SK-N-SH treated with all-trans-retinoic acid at 6 μM for 48 hours (cell line): Measurements from ENCODE around the gene FAF1.

Experiments used
- ATAC-seq: fragments of 200-7000 bp; cut with Tn5 transposase; 3 replicates; pipeline ENCODE4 v1.9.1; 2020; ENCODE audit warnings: mild to moderate bottlenecking, moderate library complexity
- ARNTL ChIP-seq: fragments of 450-650 bp; formaldehyde crosslinking; IDR thresholded peaks from 2 replicates; pipeline ENCODE4 v1.5.0; 2020; ENCODE audit warnings: low read depth, mild to moderate bottlenecking, moderate library complexity, borderline replicate concordance
- BACH2 ChIP-seq: fragments of 250-450 bp; sonication (Bioruptor Pico); IDR thresholded peaks from 2 replicates; pipeline ENCODE4 v1.9.0; 2021; ENCODE audit warnings: mild to moderate bottlenecking, borderline replicate concordance
- CREB5 ChIP-seq: fragments of 250-450 bp; sonication (Bioruptor Pico); IDR thresholded peaks from 2 replicates; pipeline ENCODE4 v1.5.1; 2020; ENCODE audit warnings: low read depth, mild to moderate bottlenecking, moderate library complexity
- CSDC2 ChIP-seq: fragments of 250-450 bp; sonication (Bioruptor Pico); IDR thresholded peaks from 2 replicates; pipeline ENCODE4 v1.5.0; 2020; ENCODE audit warnings: mild to moderate bottlenecking, moderate library complexity
- CSRNP3 ChIP-seq: fragments of 250-450 bp; sonication (Bioruptor Pico); IDR thresholded peaks from 2 replicates; pipeline ENCODE4 v1.5.1; 2021; ENCODE audit warnings: mild to moderate bottlenecking, moderate library complexity
- ESRRG ChIP-seq: fragments of 250-450 bp; sonication (Bioruptor Pico); IDR thresholded peaks from 2 replicates; pipeline ENCODE4 v1.6.1; 2021; ENCODE audit warnings: mild to moderate bottlenecking
- GLIS3 ChIP-seq: fragments of 250-450 bp; sonication (Bioruptor Pico); IDR thresholded peaks from 2 replicates; pipeline ENCODE4 v1.5.0; 2020; ENCODE audit warnings: mild to moderate bottlenecking, moderate library complexity
- ISL1 ChIP-seq: fragments of 250-450 bp; sonication (Bioruptor Pico); IDR thresholded peaks from 2 replicates; pipeline ENCODE4 v2.1.2; 2022; ENCODE audit warnings: mild to moderate bottlenecking, moderate library complexity
- OSR1 ChIP-seq: fragments of 250-450 bp; sonication (Bioruptor Pico); IDR thresholded peaks from 2 replicates; pipeline ENCODE4 v1.8.0; 2022; ENCODE audit warnings: moderate library complexity, mild to moderate bottlenecking, inconsistent platforms
- PPARA ChIP-seq: fragments of 250-450 bp; sonication (Bioruptor Pico); IDR thresholded peaks from 2 replicates; pipeline ENCODE4 v1.5.0; 2020; ENCODE audit warnings: mild to moderate bottlenecking, borderline replicate concordance
- RARB ChIP-seq: fragments of 250-450 bp; sonication (Bioruptor Pico); IDR thresholded peaks from 2 replicates; pipeline ENCODE4 v1.8.0; 2021; ENCODE audit warnings: mild to moderate bottlenecking, moderate library complexity
- SNAI2 ChIP-seq: fragments of 250-450 bp; sonication (Bioruptor Pico); IDR thresholded peaks from 2 replicates; pipeline ENCODE4 v1.5.0; 2020; ENCODE audit warnings: mild to moderate bottlenecking, moderate library complexity
- TCF4 ChIP-seq: fragments of 250-450 bp; sonication (Bioruptor Pico); IDR thresholded peaks from 2 replicates; pipeline ENCODE4 v1.8.0; 2021; ENCODE audit warnings: mild to moderate bottlenecking, moderate library complexity, borderline replicate concordance
- TOX ChIP-seq: fragments of 250-450 bp; sonication (Bioruptor Pico); IDR thresholded peaks from 2 replicates; pipeline ENCODE4 v1.8.0; 2021; ENCODE audit warnings: mild to moderate bottlenecking, moderate library complexity, borderline replicate concordance
- ZC3H10 ChIP-seq: fragments of 250-450 bp; sonication (Bioruptor Pico); IDR thresholded peaks from 2 replicates; pipeline ENCODE4 v1.5.1; 2021; ENCODE audit warnings: mild to moderate bottlenecking, moderate library complexity
- ZFP3 ChIP-seq: fragments of 250-450 bp; sonication (Bioruptor Pico); IDR thresholded peaks from 2 replicates; pipeline ENCODE4 v1.5.0; 2020; ENCODE audit warnings: mild to moderate bottlenecking, moderate library complexity
- ZFP30 ChIP-seq: fragments of 450-650 bp; formaldehyde crosslinking; IDR thresholded peaks from 2 replicates; pipeline ENCODE4 v1.5.0; 2022; ENCODE audit warnings: mild to moderate bottlenecking, moderate library complexity
- ZNF565 ChIP-seq: fragments of 450-650 bp; formaldehyde crosslinking; conservative IDR thresholded peaks from 2 replicates; pipeline ENCODE4 v1.5.0; 2020; ENCODE audit warnings: low read depth, mild to moderate bottlenecking, moderate library complexity
- ZNF70 ChIP-seq: fragments of 450-650 bp; formaldehyde crosslinking; IDR thresholded peaks from 2 replicates; pipeline ENCODE4 v1.5.0; 2020; ENCODE audit warnings: mild to moderate bottlenecking, moderate library complexity
- ZNF8 ChIP-seq: fragments of 450-650 bp; formaldehyde crosslinking; IDR thresholded peaks from 2 replicates; pipeline ENCODE4 v1.5.0; 2020; ENCODE audit warnings: mild to moderate bottlenecking, moderate library complexity
- TF ChIP-seq, protein P1 (sequence below): fragments of 250-450 bp; sonication (Bioruptor Pico); IDR thresholded peaks from 2 replicates; pipeline ENCODE4 v1.8.0; 2020; ENCODE audit warnings: mild to moderate bottlenecking, moderate library complexity, borderline replicate concordance
- TF ChIP-seq, protein P2 (sequence below): fragments of 250-450 bp; sonication (Bioruptor Pico); IDR thresholded peaks from 2 replicates; pipeline ENCODE4 v1.8.0; 2021; ENCODE audit warnings: low read depth, mild to moderate bottlenecking, moderate library complexity, borderline replicate concordance
- TF ChIP-seq, protein P3 (sequence below): fragments of 250-450 bp; sonication (Bioruptor Pico); IDR thresholded peaks from 2 replicates; pipeline ENCODE4 v1.5.0; 2020; ENCODE audit warnings: mild to moderate bottlenecking, moderate library complexity

FAF1 gene

GRCh38 chr1:50603274-50604271 is 356.5 kb downstream of the FAF1 start:
- TF ChIP-seq CSRNP3 (CRISPR knock-in tag): no peak
- TF ChIP-seq ZNF8: no peak
- TF ChIP-seq ISL1 (CRISPR knock-in tag): peak; percentile 74
- TF ChIP-seq BACH2 (CRISPR knock-in tag): no peak
- no peak for TF ChIP-seq ZNF565 (CRISPR knock-in tag)
- no peak for TF ChIP-seq ZNF70 (CRISPR knock-in tag)
- TF ChIP-seq PPARA (CRISPR knock-in tag): no peak
- TF ChIP-seq, protein P1, sequence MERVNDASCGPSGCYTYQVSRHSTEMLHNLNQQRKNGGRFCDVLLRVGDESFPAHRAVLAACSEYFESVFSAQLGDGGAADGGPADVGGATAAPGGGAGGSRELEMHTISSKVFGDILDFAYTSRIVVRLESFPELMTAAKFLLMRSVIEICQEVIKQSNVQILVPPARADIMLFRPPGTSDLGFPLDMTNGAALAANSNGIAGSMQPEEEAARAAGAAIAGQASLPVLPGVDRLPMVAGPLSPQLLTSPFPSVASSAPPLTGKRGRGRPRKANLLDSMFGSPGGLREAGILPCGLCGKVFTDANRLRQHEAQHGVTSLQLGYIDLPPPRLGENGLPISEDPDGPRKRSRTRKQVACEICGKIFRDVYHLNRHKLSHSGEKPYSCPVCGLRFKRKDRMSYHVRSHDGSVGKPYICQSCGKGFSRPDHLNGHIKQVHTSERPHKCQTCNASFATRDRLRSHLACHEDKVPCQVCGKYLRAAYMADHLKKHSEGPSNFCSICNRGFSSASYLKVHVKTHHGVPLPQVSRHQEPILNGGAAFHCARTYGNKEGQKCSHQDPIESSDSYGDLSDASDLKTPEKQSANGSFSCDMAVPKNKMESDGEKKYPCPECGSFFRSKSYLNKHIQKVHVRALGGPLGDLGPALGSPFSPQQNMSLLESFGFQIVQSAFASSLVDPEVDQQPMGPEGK (CRISPR knock-in tag): 0 out of 2 replicates have a peak, but pooled peaks have one; percentile 13
- no peak for TF ChIP-seq ARNTL (CRISPR knock-in tag)
- no peak for TF ChIP-seq ZFP30 (CRISPR knock-in tag)
- no peak for TF ChIP-seq RARB
- TF ChIP-seq ZC3H10: peak; percentile 81; the same call in 1 of the 2 replicates
- TF ChIP-seq TCF4 (CRISPR knock-in tag): no peak
- TF ChIP-seq, protein P2, sequence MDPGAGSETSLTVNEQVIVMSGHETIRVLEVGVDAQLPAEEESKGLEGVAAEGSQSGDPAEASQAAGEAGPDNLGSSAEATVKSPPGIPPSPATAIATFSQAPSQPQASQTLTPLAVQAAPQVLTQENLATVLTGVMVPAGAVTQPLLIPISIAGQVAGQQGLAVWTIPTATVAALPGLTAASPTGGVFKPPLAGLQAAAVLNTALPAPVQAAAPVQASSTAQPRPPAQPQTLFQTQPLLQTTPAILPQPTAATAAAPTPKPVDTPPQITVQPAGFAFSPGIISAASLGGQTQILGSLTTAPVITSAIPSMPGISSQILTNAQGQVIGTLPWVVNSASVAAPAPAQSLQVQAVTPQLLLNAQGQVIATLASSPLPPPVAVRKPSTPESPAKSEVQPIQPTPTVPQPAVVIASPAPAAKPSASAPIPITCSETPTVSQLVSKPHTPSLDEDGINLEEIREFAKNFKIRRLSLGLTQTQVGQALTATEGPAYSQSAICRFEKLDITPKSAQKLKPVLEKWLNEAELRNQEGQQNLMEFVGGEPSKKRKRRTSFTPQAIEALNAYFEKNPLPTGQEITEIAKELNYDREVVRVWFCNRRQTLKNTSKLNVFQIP (CRISPR knock-in tag): no peak
- no peak for TF ChIP-seq OSR1 (CRISPR knock-in tag)
- no peak for TF ChIP-seq CREB5 (CRISPR knock-in tag)
- TF ChIP-seq ESRRG (CRISPR knock-in tag): no peak
- no peak for TF ChIP-seq SNAI2 (CRISPR knock-in tag)
- no peak for TF ChIP-seq TOX (CRISPR knock-in tag)
- no peak for TF ChIP-seq GLIS3 (CRISPR knock-in tag)
- TF ChIP-seq ZFP3 (CRISPR knock-in tag): no peak
- TF ChIP-seq, protein P3, sequence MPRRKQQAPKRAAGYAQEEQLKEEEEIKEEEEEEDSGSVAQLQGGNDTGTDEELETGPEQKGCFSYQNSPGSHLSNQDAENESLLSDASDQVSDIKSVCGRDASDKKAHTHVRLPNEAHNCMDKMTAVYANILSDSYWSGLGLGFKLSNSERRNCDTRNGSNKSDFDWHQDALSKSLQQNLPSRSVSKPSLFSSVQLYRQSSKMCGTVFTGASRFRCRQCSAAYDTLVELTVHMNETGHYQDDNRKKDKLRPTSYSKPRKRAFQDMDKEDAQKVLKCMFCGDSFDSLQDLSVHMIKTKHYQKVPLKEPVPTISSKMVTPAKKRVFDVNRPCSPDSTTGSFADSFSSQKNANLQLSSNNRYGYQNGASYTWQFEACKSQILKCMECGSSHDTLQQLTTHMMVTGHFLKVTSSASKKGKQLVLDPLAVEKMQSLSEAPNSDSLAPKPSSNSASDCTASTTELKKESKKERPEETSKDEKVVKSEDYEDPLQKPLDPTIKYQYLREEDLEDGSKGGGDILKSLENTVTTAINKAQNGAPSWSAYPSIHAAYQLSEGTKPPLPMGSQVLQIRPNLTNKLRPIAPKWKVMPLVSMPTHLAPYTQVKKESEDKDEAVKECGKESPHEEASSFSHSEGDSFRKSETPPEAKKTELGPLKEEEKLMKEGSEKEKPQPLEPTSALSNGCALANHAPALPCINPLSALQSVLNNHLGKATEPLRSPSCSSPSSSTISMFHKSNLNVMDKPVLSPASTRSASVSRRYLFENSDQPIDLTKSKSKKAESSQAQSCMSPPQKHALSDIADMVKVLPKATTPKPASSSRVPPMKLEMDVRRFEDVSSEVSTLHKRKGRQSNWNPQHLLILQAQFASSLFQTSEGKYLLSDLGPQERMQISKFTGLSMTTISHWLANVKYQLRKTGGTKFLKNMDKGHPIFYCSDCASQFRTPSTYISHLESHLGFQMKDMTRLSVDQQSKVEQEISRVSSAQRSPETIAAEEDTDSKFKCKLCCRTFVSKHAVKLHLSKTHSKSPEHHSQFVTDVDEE (CRISPR knock-in tag): no peak
- no peak for TF ChIP-seq CSDC2 (CRISPR knock-in tag)
- TF ChIP-seq, all 23 proteins: peak for 3
- peak; percentile 89 for ATAC-seq

DNA sequence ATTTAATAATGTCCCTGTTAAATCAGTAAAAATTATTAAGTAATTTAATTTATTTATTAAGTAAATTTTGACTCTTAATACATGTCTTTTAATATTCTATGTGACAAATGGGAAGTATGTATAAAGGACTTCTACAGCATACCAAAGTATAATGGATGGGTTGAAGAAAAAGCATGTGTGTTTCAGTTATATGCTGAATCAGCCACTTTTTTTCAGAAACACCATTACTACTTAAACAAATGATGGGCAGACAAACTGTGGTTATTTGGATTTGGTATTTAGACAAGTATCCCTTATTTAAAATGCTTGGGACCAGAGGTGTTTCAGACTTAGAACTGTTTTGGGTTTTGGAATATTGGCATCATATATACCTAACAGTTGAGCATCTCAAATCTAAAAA is 360.5 kb downstream of the FAF1 start:
- ATAC-seq: no peak
- TF ChIP-seq ZNF70 (CRISPR knock-in tag) (no peak), TOX (CRISPR knock-in tag) (no peak), ZNF565 (CRISPR knock-in tag) (no peak), BACH2 (CRISPR knock-in tag) (no peak), CREB5 (CRISPR knock-in tag) (no peak), ARNTL (CRISPR knock-in tag) (no peak), SNAI2 (CRISPR knock-in tag) (no peak), PPARA (CRISPR knock-in tag) (no peak), CSDC2 (CRISPR knock-in tag) (no peak), ZFP3 (CRISPR knock-in tag) (no peak), OSR1 (CRISPR knock-in tag) (no peak), TCF4 (CRISPR knock-in tag) (no peak), ESRRG (CRISPR knock-in tag) (no peak), ISL1 (CRISPR knock-in tag) (no peak)
- TF ChIP-seq, protein P3 (CRISPR knock-in tag): no peak
